Neural progenitor cell (in vitro differentiated cells): Measurements from ENCODE around the gene TMEM87B.

Experiments used
- CTCF ChIP-seq: fragments of 200-600 bp; sonication (generic); IDR thresholded peaks from 2 replicates; pipeline ENCODE4 v1.5.1; 2017; ENCODE audit warnings: antibody characterized with exemption, mild to moderate bottlenecking
- EZH2 ChIP-seq: fragments of 200-600 bp; sonication (generic); IDR thresholded peaks from 2 replicates; pipeline ENCODE4 v1.6.1; 2017; ENCODE audit warnings: antibody characterized with exemption, mild to moderate bottlenecking, moderate library complexity
- EZH2phosphoT487 ChIP-seq: fragments of 200-600 bp; sonication (generic); IDR thresholded peaks from 2 replicates; pipeline ENCODE4 v1.6.1; 2017; ENCODE audit warnings: antibody characterized with exemption

GRCh38 chr2:112074506-112074905 lies 19.4 kb downstream of the TMEM87B start:
- TF ChIP-seq CTCF (no peak), EZH2 (no peak), EZH2phosphoT487 (no peak)
